Caco-2 (cell line): ENCODE results near the gene NELFA. TPM values are rescaled to one million over a fixed set of nuclear protein-coding genes. Genes with fewer than 3 reads are reported as not detected.
"Not testable (repeated sequence)": the region's sequence is repeated elsewhere in the genome, so short reads cannot be mapped to it uniquely, and the experiment has no call there.

ENCODE experiments used
- BruUV-seq: library from RNA; stranded (reverse); fragments of 400-500 nt; replicated peaks from 2 replicates; lab custom pipeline; 2021; lab: Mats Ljungman, UMichigan
- CTCF ChIA-PET: fragments of 300-600 bp; sonication (Branson Sonifier 250); formaldehyde crosslinking; loops from one replicate; lab custom pipeline; 2022; ENCODE audit warnings: antibody characterized with exemption; lab: Charles Lee
- POLR2A ChIA-PET: fragments of 300-600 bp; sonication (Branson Sonifier 250); formaldehyde crosslinking; loops from one replicate; lab custom pipeline; 2022; ENCODE audit warnings: antibody characterized with exemption; lab: Charles Lee
- DNase-seq, 2 experiments: peaks; one replicate each; pipeline versions ENCODE4 v3.0.0 to v3.0.0-alpha.2; 2020 to 2022
- H3K27me3 ChIP-seq: replicated peaks from 2 replicates; pipeline ENCODE4 v1.6.0; 2011; ENCODE audit warnings: low read length; ENCODE audit not compliant: control insufficient read depth, insufficient read depth
- H3K36me3 ChIP-seq: 2 replicates; pipeline ENCODE4 v1.5.1; 2011; ENCODE audit warnings: low read length; ENCODE audit not compliant: control insufficient read depth, insufficient read depth
- H3K4me1 ChIP-seq: fragments of 250-450 bp; sonication (Bioruptor Pico); 2 replicates; pipeline ENCODE4 v1.5.1; 2020; ENCODE audit warnings: mild to moderate bottlenecking
- H3K4me3 ChIP-seq: 2 replicates; pipeline ENCODE4 v1.5.1; 2011; ENCODE audit warnings: low read depth, mild to moderate bottlenecking, control low read depth, low read length
- H3K9me3 ChIP-seq: fragments of 250-450 bp; sonication (Bioruptor Pico); 2 replicates; pipeline ENCODE4 v1.5.1; 2020; ENCODE audit warnings: mild to moderate bottlenecking, moderate library complexity
- H3K27ac Mint-ChIP-seq: one replicate; pipeline ENCODE4 v1.8.0; 2022; ENCODE audit warnings: mixed read lengths; ENCODE audit not compliant: unreplicated experiment
- H3K27me3 Mint-ChIP-seq: one replicate; pipeline ENCODE4 v1.8.0; 2022; ENCODE audit warnings: mixed read lengths; ENCODE audit not compliant: insufficient read depth, unreplicated experiment
- H3K36me3 Mint-ChIP-seq: one replicate; pipeline ENCODE4 v1.8.0; 2022; ENCODE audit warnings: mild to moderate bottlenecking, mixed read lengths; ENCODE audit not compliant: insufficient read depth, unreplicated experiment
- H3K4me1 Mint-ChIP-seq: one replicate; pipeline ENCODE4 v1.8.0; 2022; ENCODE audit warnings: low read depth, mixed read lengths; ENCODE audit not compliant: unreplicated experiment
- H3K4me3 Mint-ChIP-seq: one replicate; pipeline ENCODE4 v1.8.0; 2022; ENCODE audit warnings: mild to moderate bottlenecking, moderate library complexity, mixed read lengths; ENCODE audit not compliant: unreplicated experiment
- H3K9me3 Mint-ChIP-seq: one replicate; pipeline ENCODE4 v1.8.0; 2022; ENCODE audit warnings: mixed read lengths; ENCODE audit not compliant: unreplicated experiment
- CTCF ChIP-seq, 2 experiments: fragments of 200-600 bp in 1 of 2; IDR thresholded peaks; 1 replicate in 1 of 2; 2 replicates in 1 of 2; pipeline versions ENCODE4 v1.5.1 to v1.8.0; 2011 to 2022; ENCODE audit warnings: antibody characterized with exemption in 1 of 2, control low read depth in 1 of 2, inconsistent platforms in 1 of 2, low read depth in 1 of 2, low read length in 1 of 2, mild to moderate bottlenecking in 1 of 2, moderate library complexity in 1 of 2; ENCODE audit not compliant: insufficient read depth in 1 of 2, severe bottlenecking in 1 of 2, unreplicated experiment in 1 of 2
- intact Hi-C: fragments of 100-400 bp; cut with micrococcal nuclease; formaldehyde crosslinking; loops from one replicate; pipeline ENCODE4 v1.10.0; 2022; ENCODE audit not compliant: unreplicated experiment
- total RNA-seq: library from RNA; stranded (reverse); gene quantifications from 2 replicates; pipeline ENCODE4 v1.2.3, GENCODE V29; 2022

NELFA gene
- total RNA-seq, 1 experiment from 2014 or later: 53.0 TPM

GRCh38 chr4:1997712-1998111, 11.1 kb downstream of the NELFA start:
- peaks cover 35% of the 10 kb centered on the region for H3K36me3 Mint-ChIP-seq
- H3K36me3 ChIP-seq: no peaks in the 10 kb centered on the region
- H3K27ac Mint-ChIP-seq: peak overlapping the region; percentile 56
- BruUV-seq: no TSS peak
- H3K4me3 ChIP-seq: no peak overlapping the region
- peaks cover 31% of the 10 kb centered on the region for H3K4me1 ChIP-seq
- peaks cover 11% of the 10 kb centered on the region for H3K9me3 ChIP-seq
- ChIA-PET POLR2A (no interaction called here), CTCF (no interaction called here)
- DNase-seq: no peak
- no peaks in the 10 kb centered on the region for H3K27me3 Mint-ChIP-seq
- H3K4me1 Mint-ChIP-seq: peaks cover 29% of the 10 kb centered on the region
- no peaks in the 10 kb centered on the region for H3K27me3 ChIP-seq
- intact Hi-C loops: no loop called here
- H3K4me3 Mint-ChIP-seq: peak overlapping the region; percentile 55
- H3K9me3 Mint-ChIP-seq: peaks cover 11% of the 10 kb centered on the region
- TF ChIP-seq CTCF (IDR thresholded peaks at IDR 0.05; ENCODE audit: insufficient read depth in 1 of 2, low read depth in 1 of 2, low read length in 1 of 2, severe bottlenecking in 1 of 2, unreplicated experiment in 1 of 2): no peak

DNA sequence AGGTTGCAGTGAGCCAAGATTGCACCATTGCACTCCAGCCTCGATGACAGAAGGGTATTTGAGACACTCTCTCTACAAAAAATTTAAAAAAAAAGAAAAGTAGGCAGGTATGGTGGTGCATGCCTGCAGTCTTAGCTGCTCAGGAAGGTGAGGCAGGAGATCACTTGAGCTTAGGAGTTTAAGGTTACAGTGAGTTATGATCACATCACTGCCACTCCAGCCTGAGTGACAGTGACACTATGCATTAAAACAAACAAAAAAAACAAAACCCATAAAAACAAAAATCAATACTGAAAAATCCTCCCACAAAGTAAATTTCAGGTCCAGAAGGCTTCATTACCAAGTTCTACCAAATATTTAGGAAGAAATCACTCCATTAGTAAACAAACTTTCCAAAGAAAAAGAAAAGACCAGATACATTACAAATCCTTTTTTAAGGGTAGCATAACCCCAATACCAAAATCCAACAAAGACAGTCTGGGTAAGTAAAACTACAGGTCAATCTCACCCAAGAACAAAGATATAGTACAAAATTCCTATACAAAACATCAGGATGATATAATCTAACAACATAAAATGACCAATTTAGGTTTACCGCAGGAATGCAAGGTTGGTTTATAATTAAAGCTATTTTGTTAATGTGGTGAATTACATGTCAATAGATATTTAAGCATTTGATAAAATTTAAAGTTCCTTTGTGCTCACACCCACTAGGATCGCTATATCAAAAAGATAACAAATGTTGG, 11.7 kb downstream of the NELFA start:
- Mint-ChIP-seq H3K27me3 (no peaks in the 10 kb centered on the region), H3K4me1 (peaks cover 29% of the 10 kb centered on the region), H3K27ac (no peak overlapping the region), H3K36me3 (peaks cover 35% of the 10 kb centered on the region), H3K9me3 (peaks cover 11% of the 10 kb centered on the region), H3K4me3 (no peak overlapping the region)
- Histone ChIP-seq H3K4me3 (no peak overlapping the region), H3K9me3 (peaks cover 11% of the 10 kb centered on the region), H3K27me3 (no peaks in the 10 kb centered on the region), H3K36me3 (no peaks in the 10 kb centered on the region), H3K4me1 (peaks cover 31% of the 10 kb centered on the region)
- BruUV-seq: no TSS peak
- intact Hi-C loops: no loop called here
- CTCF ChIA-PET: no interaction called here
- no peak for TF ChIP-seq CTCF (IDR thresholded peaks at IDR 0.05; ENCODE audit: insufficient read depth in 1 of 2, low read depth in 1 of 2, low read length in 1 of 2, severe bottlenecking in 1 of 2, unreplicated experiment in 1 of 2)
- DNase-seq: no peak
- POLR2A ChIA-PET: no interaction called here

DNA sequence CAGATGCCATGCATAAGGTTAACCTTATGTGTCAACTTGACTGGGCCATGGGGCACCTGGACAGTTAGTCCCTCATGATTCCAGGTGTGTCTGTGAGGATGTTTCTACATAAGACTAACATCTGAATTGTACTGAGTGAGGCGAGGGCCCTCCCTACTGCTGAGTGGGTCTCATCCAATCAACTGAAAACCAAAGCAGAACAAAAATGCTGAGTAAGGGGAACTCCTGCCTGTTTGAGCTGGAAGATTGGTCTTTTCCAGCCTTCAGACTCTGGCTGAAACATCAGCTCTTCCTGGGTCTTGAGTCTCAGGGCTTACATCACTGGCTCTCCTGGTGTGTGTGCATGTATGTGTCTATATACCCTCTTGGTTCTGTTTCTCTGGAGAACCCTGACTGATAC, 13.8 kb downstream of the NELFA start:
- peaks cover 4% of the 10 kb centered on the region for H3K9me3 Mint-ChIP-seq
- ChIA-PET POLR2A (no interaction called here), CTCF (no interaction called here)
- DNase-seq: no peak
- peaks cover 29% of the 10 kb centered on the region for H3K4me1 ChIP-seq
- H3K4me1 Mint-ChIP-seq: peaks cover 23% of the 10 kb centered on the region
- no peak overlapping the region for H3K27ac Mint-ChIP-seq
- intact Hi-C loops: no loop called here
- peaks cover 8% of the 10 kb centered on the region for H3K9me3 ChIP-seq
- peaks cover 39% of the 10 kb centered on the region for H3K36me3 Mint-ChIP-seq
- no peak for TF ChIP-seq CTCF (IDR thresholded peaks at IDR 0.05; ENCODE audit: insufficient read depth in 1 of 2, low read depth in 1 of 2, low read length in 1 of 2, severe bottlenecking in 1 of 2, unreplicated experiment in 1 of 2)
- no peaks in the 10 kb centered on the region for H3K27me3 Mint-ChIP-seq
- no TSS peak for BruUV-seq
- no peak overlapping the region for H3K4me3 Mint-ChIP-seq
- no peaks in the 10 kb centered on the region for H3K36me3 ChIP-seq
- H3K4me3 ChIP-seq: no peak overlapping the region
- H3K27me3 ChIP-seq: no peaks in the 10 kb centered on the region

DNA sequence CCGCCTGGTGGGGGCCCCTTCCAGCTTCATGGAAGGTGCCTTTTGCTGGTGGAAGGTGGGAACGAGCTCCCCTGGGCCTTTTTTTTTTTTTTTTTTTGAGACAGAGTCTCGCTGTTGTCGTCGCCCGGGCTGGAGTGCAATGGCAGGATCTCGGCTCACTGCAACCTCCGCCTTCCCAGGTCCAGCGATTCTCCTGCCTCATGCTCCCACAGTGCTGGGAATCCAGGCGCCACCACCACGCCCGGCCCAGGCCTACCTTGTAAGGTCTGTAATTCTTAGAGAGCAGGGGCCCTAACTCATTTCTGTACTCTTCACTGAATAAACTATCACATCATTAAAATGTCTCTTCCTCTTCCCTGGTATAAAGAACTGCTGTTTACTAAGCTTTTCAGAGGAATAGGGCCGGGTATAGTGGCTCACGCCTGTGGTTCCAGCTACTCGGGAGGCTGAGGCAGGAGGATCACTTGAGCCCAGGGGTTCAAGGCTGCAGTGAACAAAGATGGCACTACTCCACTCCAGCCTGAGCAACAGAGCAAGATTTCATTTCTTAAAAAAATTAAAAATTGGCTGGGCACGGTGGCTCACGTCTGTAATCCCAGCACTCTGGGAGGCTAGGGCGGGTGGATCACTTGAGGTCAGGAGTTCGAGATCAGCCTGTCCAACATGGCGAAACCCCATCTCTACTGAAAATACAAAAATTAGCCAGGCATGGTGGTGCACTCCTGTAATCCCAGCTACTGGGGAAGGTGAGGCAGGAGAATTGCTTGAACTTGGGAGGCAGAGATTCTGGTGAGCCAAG, 14.9 kb downstream of the NELFA start:
- CTCF ChIA-PET, H3K27me3 Mint-ChIP-seq, H3K9me3 ChIP-seq, POLR2A ChIA-PET, H3K4me3 Mint-ChIP-seq, H3K4me3 ChIP-seq, H3K36me3 ChIP-seq, intact Hi-C loops, BruUV-seq, DNase-seq, H3K27me3 ChIP-seq, H3K27ac Mint-ChIP-seq, H3K9me3 Mint-ChIP-seq: not testable (repeated sequence)
- peaks cover 14% of the 10 kb centered on the region for H3K4me1 Mint-ChIP-seq
- peaks cover 48% of the 10 kb centered on the region for H3K36me3 Mint-ChIP-seq
- H3K4me1 ChIP-seq: peaks cover 19% of the 10 kb centered on the region
